A549 (cell line): ENCODE data around the gene SPATA13. TPM values are rescaled to one million over a fixed set of nuclear protein-coding genes. Genes with fewer than 3 reads are reported as not detected.

Experiments
- ATAC-seq, 2 experiments: fragments of 200-7000 bp in 1 of 2; fragments of >200 bp in 1 of 2; cut with Nextera tagmentation in 1 of 2; cut with Tn5 transposase in 1 of 2; 3 replicates each; pipeline versions ENCODE4 v1.8.0 to v1.9.1; 2018 to 2020; ENCODE audit warnings: mild to moderate bottlenecking in 1 of 2, moderate library complexity in 1 of 2
- CTCF ChIA-PET: fragments of 300-600 bp; sonication (Branson Sonifier 250); formaldehyde crosslinking; extraction: SDS; loops from one replicate; lab custom pipeline; 2021; ENCODE audit warnings: antibody characterized with exemption, inconsistent platforms; lab: Yijun Ruan, JAX
- POLR2A ChIA-PET: fragments of 350-600 bp; formaldehyde crosslinking; extraction: SDS; loops from one replicate; lab custom pipeline; 2021; ENCODE audit warnings: antibody characterized with exemption, inconsistent platforms; lab: Yijun Ruan, JAX
- DNase-seq, 2 experiments: peaks; one replicate each; pipeline versions ENCODE4 v3.0.0 to v3.0.0-alpha.2; 2011 to 2016; ENCODE audit warnings: low read depth in 1 of 2, low spot score in 1 of 2
- FAIRE-seq: peaks from 2 replicates; lab custom pipeline; 2011; peaks lifted over from hg19 to GRCh38; lab: Jason Lieb, UNC
- H3K27ac ChIP-seq, 2 experiments: fragments of >200 bp; sonication (Bioruptor Twin); formaldehyde crosslinking; 3 replicates each; pipeline ENCODE4 v1.5.1; 2016 to 2017
- H3K4me1 ChIP-seq: fragments of >200 bp; sonication (Bioruptor Twin); formaldehyde crosslinking; 3 replicates; pipeline ENCODE4 v1.6.1; 2016
- H3K4me2 ChIP-seq: fragments of >200 bp; sonication (Bioruptor Twin); formaldehyde crosslinking; 3 replicates; pipeline ENCODE4 v1.6.1; 2016
- H3K4me3 ChIP-seq: fragments of >200 bp; sonication (Bioruptor Twin); formaldehyde crosslinking; 3 replicates; pipeline ENCODE4 v1.5.1; 2016
- H3K9me3 ChIP-seq: fragments of >200 bp; sonication (Bioruptor Twin); formaldehyde crosslinking; 3 replicates; pipeline ENCODE4 v1.6.1; 2016
- ATOH8 ChIP-seq: fragments of 250-450 bp; sonication (Bioruptor Pico); IDR thresholded peaks from 2 replicates; pipeline ENCODE4 v1.5.0; 2020; ENCODE audit warnings: low read depth, mild to moderate bottlenecking, moderate library complexity
- CBX2 ChIP-seq: fragments of 200-600 bp; sonication (generic); IDR thresholded peaks from 2 replicates; pipeline ENCODE4 v1.6.1; 2016; ENCODE audit warnings: low read depth, mild to moderate bottlenecking, borderline replicate concordance
- CHD4 ChIP-seq: fragments of 200-600 bp; sonication (generic); IDR thresholded peaks from 2 replicates; pipeline ENCODE4 v1.6.1; 2016; ENCODE audit warnings: antibody characterized with exemption, mild to moderate bottlenecking, borderline replicate concordance
- E2F6 ChIP-seq: IDR thresholded peaks from 2 replicates; pipeline ENCODE4 v1.6.1; 2012; ENCODE audit warnings: low read depth, borderline replicate concordance
- EHF ChIP-seq: fragments of 250-450 bp; sonication (Bioruptor Pico); IDR thresholded peaks from 2 replicates; pipeline ENCODE4 v1.5.0; 2020; ENCODE audit warnings: mild to moderate bottlenecking
- EHMT2 ChIP-seq: fragments of 200-600 bp; sonication (generic); IDR thresholded peaks from 2 replicates; pipeline ENCODE4 v1.6.1; 2016; ENCODE audit warnings: antibody characterized with exemption, low read depth, mild to moderate bottlenecking, moderate library complexity
- ELK1 ChIP-seq: fragments of 150-350 bp; IDR thresholded peaks from 2 replicates; pipeline ENCODE4 v1.6.1; 2014; ENCODE audit warnings: low read depth, mild to moderate bottlenecking, low read length
- EP300 ChIP-seq, 2 experiments: fragments of >200 bp; sonication (Bioruptor Twin); formaldehyde crosslinking; IDR thresholded peaks; 2 replicates in 1 of 2; 3 replicates in 1 of 2; pipeline ENCODE4 v1.6.1; 2016 to 2017
- FOSB ChIP-seq: fragments of 250-450 bp; sonication (Bioruptor Pico); IDR thresholded peaks from 2 replicates; pipeline ENCODE4 v1.5.0; 2020; ENCODE audit warnings: mild to moderate bottlenecking, moderate library complexity
- FOSL2 ChIP-seq, 2 experiments: fragments of 450-650 bp in 1 of 2; fragments of >200 bp in 1 of 2; sonication (Bioruptor Twin) in 1 of 2; formaldehyde crosslinking; IDR thresholded peaks; 2 replicates each; pipeline versions ENCODE4 v1.5.0 to v1.6.1; 2016 to 2020; ENCODE audit warnings: mild to moderate bottlenecking in 1 of 2, moderate library complexity in 1 of 2
- HDAC2 ChIP-seq: fragments of 200-600 bp; sonication (generic); IDR thresholded peaks from 2 replicates; pipeline ENCODE4 v1.6.1; 2016
- HES2 ChIP-seq: fragments of >200 bp; sonication (Bioruptor Twin); formaldehyde crosslinking; IDR thresholded peaks from 2 replicates; pipeline ENCODE4 v1.6.1; 2016
- HEYL ChIP-seq: fragments of 250-450 bp; sonication (Bioruptor Pico); IDR thresholded peaks from 2 replicates; pipeline ENCODE4 v1.8.0; 2021; ENCODE audit warnings: mild to moderate bottlenecking, moderate library complexity
- HOXA7 ChIP-seq: fragments of 250-450 bp; sonication (Bioruptor Pico); IDR thresholded peaks from 2 replicates; pipeline ENCODE4 v1.5.0; 2020; ENCODE audit warnings: mild to moderate bottlenecking, moderate library complexity
- JUN ChIP-seq, 2 experiments: fragments of >200 bp; sonication (Bioruptor Twin); formaldehyde crosslinking; IDR thresholded peaks; 2 replicates in 1 of 2; 3 replicates in 1 of 2; pipeline ENCODE4 v1.6.1; 2016 to 2017
- KDM5A ChIP-seq: fragments of 200-600 bp; sonication (generic); IDR thresholded peaks from 2 replicates; pipeline ENCODE4 v1.6.1; 2016; ENCODE audit warnings: antibody characterized with exemption, mild to moderate bottlenecking
- MAFK ChIP-seq: fragments of 450-650 bp; IDR thresholded peaks from 2 replicates; pipeline ENCODE4 v1.6.1; 2014; ENCODE audit not compliant: partially characterized antibody
- MAX ChIP-seq: IDR thresholded peaks from 2 replicates; pipeline ENCODE4 v1.6.1; 2012
- NFE2L2 ChIP-seq: fragments of 150-350 bp; conservative IDR thresholded peaks from 2 replicates; pipeline ENCODE4 v1.6.1; 2014; ENCODE audit warnings: low read length
- NPAS2 ChIP-seq: fragments of 250-450 bp; sonication (Bioruptor Pico); IDR thresholded peaks from 2 replicates; pipeline ENCODE4 v1.8.0; 2022; ENCODE audit warnings: mild to moderate bottlenecking, moderate library complexity, borderline replicate concordance
- PBX3 ChIP-seq: IDR thresholded peaks from 2 replicates; pipeline ENCODE4 v1.6.1; 2012
- RNF2 ChIP-seq: fragments of 200-600 bp; sonication (generic); IDR thresholded peaks from 2 replicates; pipeline ENCODE4 v1.6.1; 2016; ENCODE audit warnings: low read depth, mild to moderate bottlenecking, antibody characterized with exemption, moderate library complexity, borderline replicate concordance
- USF2 ChIP-seq: fragments of 450-650 bp; IDR thresholded peaks from 2 replicates; pipeline ENCODE4 v1.6.1; 2014; ENCODE audit warnings: antibody characterized with exemption
- ZC3H11A ChIP-seq: fragments of 450-650 bp; IDR thresholded peaks from 2 replicates; pipeline ENCODE4 v1.6.1; 2014; ENCODE audit warnings: antibody characterized with exemption, mild to moderate bottlenecking
- ZFP36 ChIP-seq: fragments of 450-650 bp; IDR thresholded peaks from 2 replicates; pipeline ENCODE4 v1.6.1; 2014; ENCODE audit warnings: borderline replicate concordance; ENCODE audit not compliant: partially characterized antibody
- WGBS: methylation state at CpG from one replicate; pipeline ENCODE4 v1.1.6; 2017; ENCODE audit errors: missing lambda C conversion rate; 5-methylcytosine and 5-hydroxymethylcytosine counted together
- polyA plus RNA-seq, 4 experiments: library from polyadenylated mRNA; depleted of rRNA in 3 of 4; stranded (reverse); fragments of >200 nt; fragmentation: RNase III in 1 of 4; extraction: RNeasy Plus Mini Kit Qiagen cat#74134 plus additional on column Dnase treatment in 1 of 4; gene quantifications; 2 replicates in 3 of 4; 3 replicates in 1 of 4; pipeline ENCODE4 v1.2.3, GENCODE V29; 2011 to 2017

SPATA13 gene
- polyA plus RNA-seq, 2 of the 4 experiments (the other 2 are of a cell fraction) = 3.1 to 6.3 TPM

- WGBS = 94% methylated on average over 9 of the region's 9 CpGs
- no peak for TF ChIP-seq EP300 (IDR thresholded peaks at IDR 0.05)
- TF ChIP-seq HDAC2 = no peak
- no peak for TF ChIP-seq FOSL2 (IDR thresholded peaks at IDR 0.05)
- TF ChIP-seq FOSL2 (CRISPR knock-in tag; IDR thresholded peaks at IDR 0.05) = no peak
- TF ChIP-seq MAX = no peak
- H3K4me2 ChIP-seq = no peak overlapping the region
- ATAC-seq (no peak), FAIRE-seq (no peak), DNase-seq (no peak)
- CTCF ChIA-PET = interaction anchor here (0.8 to 1.8 kb wide), 2 partner anchors 14 to 179 kb away, joined by 3 to 8 read pairs; no protein-coding TSS in a partner anchor
- H3K4me3 ChIP-seq = no peak overlapping the region
- POLR2A ChIA-PET = no interaction called here
- no peaks in the 10 kb centered on the region for H3K9me3 ChIP-seq
- no peak overlapping the region for H3K27ac ChIP-seq
- H3K4me1 ChIP-seq = peaks cover 8% of the 10 kb centered on the region
These were observed 38.5 kb downstream of the SPATA13 start for GRCh38 chr13:24199016-24199415.

GRCh38 chr13:24202215-24202614 is 41.7 kb downstream of the SPATA13 start:
- POLR2A ChIA-PET = no interaction called here
- Histone ChIP-seq H3K4me2 (no peak overlapping the region), H3K4me3 (no peak overlapping the region), H3K27ac (no peak overlapping the region), H3K9me3 (no peaks in the 10 kb centered on the region), H3K4me1 (peaks cover 9% of the 10 kb centered on the region; the same call in 2 of the 3 replicates)
- TF ChIP-seq CHD4 = no peak
- TF ChIP-seq EHF = no peak
- TF ChIP-seq HEYL (CRISPR knock-in tag) = no peak
- TF ChIP-seq JUN (IDR thresholded peaks at IDR 0.05) = no peak
- TF ChIP-seq RNF2 = no peak
- TF ChIP-seq FOSB (CRISPR knock-in tag) = no peak
- no peak for TF ChIP-seq NPAS2
- no peak for TF ChIP-seq ZFP36
- no peak for TF ChIP-seq NFE2L2
- TF ChIP-seq PBX3 = no peak
- TF ChIP-seq MAFK = no peak
- TF ChIP-seq EHMT2 = no peak
- TF ChIP-seq HOXA7 (CRISPR knock-in tag) = no peak
- no peak for TF ChIP-seq E2F6
- FAIRE-seq (no peak), DNase-seq (no peak), ATAC-seq (no peak)
- CTCF ChIA-PET = interaction anchor here (0.6 kb wide), 2 partner anchors 18 to 195 kb away, joined by 4 read pairs; no protein-coding TSS in a partner anchor
- WGBS = 90% methylated on average over 7 of the region's 7 CpGs

- peaks cover 15% of the 10 kb centered on the region; the same call in 2 of the 3 replicates for H3K4me1 ChIP-seq
- CTCF ChIA-PET = interaction anchor here (0.9 to 1.7 kb wide), 2 partner anchors 150 to 183 kb away, joined by 4 to 7 read pairs; no protein-coding TSS in a partner anchor
- FAIRE-seq = no peak
- TF ChIP-seq HEYL (CRISPR knock-in tag) (no peak), ZC3H11A (no peak), ELK1 (no peak), CBX2 (no peak), USF2 (no peak), HOXA7 (CRISPR knock-in tag) (no peak), KDM5A (no peak), ATOH8 (no peak), ZFP36 (no peak), HES2 (no peak)
- POLR2A ChIA-PET = interaction anchor here (0.5 kb wide), 1 partner anchor 43 kb away, joined by 3 read pairs; no protein-coding TSS in a partner anchor
- H3K4me3 ChIP-seq = no peak overlapping the region
- 54% methylated on average over 3 of the region's 3 CpGs for WGBS
- peak overlapping the region; percentile 45; the same call in 2 of the 3 replicates for H3K4me2 ChIP-seq
- no peak for ATAC-seq
- H3K27ac ChIP-seq = no peak overlapping the region
- H3K9me3 ChIP-seq = no peaks in the 10 kb centered on the region
- DNase-seq = no peak
These were observed 42.8 kb downstream of the SPATA13 start for GRCh38 chr13:24203273-24203672.
